A549 (cell line): ENCODE data around the gene CTNND2.

Experiments used
- CHD4 ChIP-seq: fragments of 200-600 bp; sonication (generic); IDR thresholded peaks from 2 replicates; pipeline ENCODE4 v1.6.1; 2016; ENCODE audit warnings: antibody characterized with exemption, mild to moderate bottlenecking, borderline replicate concordance
- CTCF ChIP-seq: fragments of >200 bp; sonication (Bioruptor Twin); formaldehyde crosslinking; IDR thresholded peaks from 3 replicates; pipeline ENCODE4 v1.5.1; 2016
- EP300 ChIP-seq, 2 experiments: fragments of >200 bp; sonication (Bioruptor Twin); formaldehyde crosslinking; IDR thresholded peaks; 2 replicates in 1 of 2; 3 replicates in 1 of 2; pipeline ENCODE4 v1.6.1; 2016 to 2017
- HES2 ChIP-seq: fragments of >200 bp; sonication (Bioruptor Twin); formaldehyde crosslinking; IDR thresholded peaks from 2 replicates; pipeline ENCODE4 v1.6.1; 2016
- HOXA7 ChIP-seq: fragments of 250-450 bp; sonication (Bioruptor Pico); IDR thresholded peaks from 2 replicates; pipeline ENCODE4 v1.5.0; 2020; ENCODE audit warnings: mild to moderate bottlenecking, moderate library complexity
- KDM1A ChIP-seq: fragments of 200-600 bp; sonication (generic); IDR thresholded peaks from 2 replicates; pipeline ENCODE4 v1.6.1; 2016; ENCODE audit warnings: low read depth, mild to moderate bottlenecking
- KDM5A ChIP-seq: fragments of 200-600 bp; sonication (generic); IDR thresholded peaks from 2 replicates; pipeline ENCODE4 v1.6.1; 2016; ENCODE audit warnings: antibody characterized with exemption, mild to moderate bottlenecking
- MYC ChIP-seq: IDR thresholded peaks from 2 replicates; pipeline ENCODE4 v1.6.1; 2012; ENCODE audit warnings: mild to moderate bottlenecking, inconsistent platforms, low read length, improper control_type of control experiment, borderline replicate concordance
- PBX3 ChIP-seq: IDR thresholded peaks from 2 replicates; pipeline ENCODE4 v1.6.1; 2012
- POLR2A ChIP-seq: IDR thresholded peaks from 2 replicates; pipeline ENCODE4 v1.6.1; 2012; ENCODE audit warnings: mild to moderate bottlenecking, low read length
- REST ChIP-seq: fragments of 200-600 bp; sonication (generic); IDR thresholded peaks from 2 replicates; pipeline ENCODE4 v1.6.1; 2016; ENCODE audit warnings: antibody characterized with exemption, mild to moderate bottlenecking, moderate library complexity
- RFX5 ChIP-seq: fragments of 450-650 bp; IDR thresholded peaks from 2 replicates; pipeline ENCODE4 v1.7.1; 2014; ENCODE audit warnings: antibody characterized with exemption, mild to moderate bottlenecking, moderate library complexity
- SMC3 ChIP-seq: fragments of >200 bp; sonication (Bioruptor Twin); formaldehyde crosslinking; IDR thresholded peaks from 3 replicates; pipeline ENCODE4 v1.6.1; 2018; ENCODE audit warnings: inconsistent platforms
- USF2 ChIP-seq: fragments of 450-650 bp; IDR thresholded peaks from 2 replicates; pipeline ENCODE4 v1.6.1; 2014; ENCODE audit warnings: antibody characterized with exemption

GRCh38 chr5:11588803-11589202, 315.4 kb downstream of the CTNND2 start:
- TF ChIP-seq EP300 (IDR thresholded peaks at IDR 0.05) (no peak), POLR2A (no peak), KDM5A (no peak), HOXA7 (CRISPR knock-in tag) (no peak), HES2 (no peak), RFX5 (no peak), CTCF (no peak), USF2 (no peak), PBX3 (no peak), KDM1A (no peak), CHD4 (no peak), SMC3 (no peak), MYC (no peak), REST (no peak)
